ENCODE measurements around the gene AJAP1.

GRCh38 chr1:4743978-4744750, 89.8 kb downstream of the AJAP1 start:
- TF ChIP-seq, protein P1, sequence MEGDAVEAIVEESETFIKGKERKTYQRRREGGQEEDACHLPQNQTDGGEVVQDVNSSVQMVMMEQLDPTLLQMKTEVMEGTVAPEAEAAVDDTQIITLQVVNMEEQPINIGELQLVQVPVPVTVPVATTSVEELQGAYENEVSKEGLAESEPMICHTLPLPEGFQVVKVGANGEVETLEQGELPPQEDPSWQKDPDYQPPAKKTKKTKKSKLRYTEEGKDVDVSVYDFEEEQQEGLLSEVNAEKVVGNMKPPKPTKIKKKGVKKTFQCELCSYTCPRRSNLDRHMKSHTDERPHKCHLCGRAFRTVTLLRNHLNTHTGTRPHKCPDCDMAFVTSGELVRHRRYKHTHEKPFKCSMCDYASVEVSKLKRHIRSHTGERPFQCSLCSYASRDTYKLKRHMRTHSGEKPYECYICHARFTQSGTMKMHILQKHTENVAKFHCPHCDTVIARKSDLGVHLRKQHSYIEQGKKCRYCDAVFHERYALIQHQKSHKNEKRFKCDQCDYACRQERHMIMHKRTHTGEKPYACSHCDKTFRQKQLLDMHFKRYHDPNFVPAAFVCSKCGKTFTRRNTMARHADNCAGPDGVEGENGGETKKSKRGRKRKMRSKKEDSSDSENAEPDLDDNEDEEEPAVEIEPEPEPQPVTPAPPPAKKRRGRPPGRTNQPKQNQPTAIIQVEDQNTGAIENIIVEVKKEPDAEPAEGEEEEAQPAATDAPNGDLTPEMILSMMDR (IDR thresholded peaks at IDR 0.05; ENCODE audit: low read depth, low read length), result no peak
- TF ChIP-seq POLR2A (IDR thresholded peaks at IDR 0.05; ENCODE audit: extremely low read depth, insufficient read length), result no peak
- TF ChIP-seq MYC (IDR thresholded peaks at IDR 0.05; ENCODE audit: low read depth, low read length), result no peak
- no peak for TF ChIP-seq MAX (IDR thresholded peaks at IDR 0.05; ENCODE audit: low read depth, low read length)
